Karpas-422 (cell line): Measurements from ENCODE around the gene SLC30A4. TPM values are rescaled to one million over a fixed set of nuclear protein-coding genes. Genes with fewer than 3 reads are reported as not detected.

Experiments used
- DNase-seq: peaks from one replicate; pipeline ENCODE4 v3.0.0-alpha.2; 2015
- H2AFZ ChIP-seq: fragments of 200-600 bp; sonication (generic); 2 replicates; pipeline ENCODE4 v1.6.1; 2014; ENCODE audit warnings: antibody characterized with exemption, low read length, mixed read lengths
- H3K27ac ChIP-seq: fragments of 200-600 bp; sonication (generic); 2 replicates; pipeline ENCODE4 v1.5.1; 2014; ENCODE audit warnings: mild to moderate bottlenecking, low read length, moderate library complexity
- H3K27me3 ChIP-seq: fragments of 200-600 bp; sonication (generic); 2 replicates; pipeline ENCODE4 v1.6.1; 2014; ENCODE audit warnings: low read length, mixed read lengths
- H3K36me3 ChIP-seq: fragments of 200-600 bp; sonication (generic); 2 replicates; pipeline ENCODE4 v1.6.1; 2014; ENCODE audit warnings: low read length, mixed read lengths; ENCODE audit not compliant: insufficient read depth
- H3K4me1 ChIP-seq: fragments of 200-600 bp; sonication (generic); 2 replicates; pipeline ENCODE4 v1.6.1; 2014; ENCODE audit warnings: mild to moderate bottlenecking, low read length, mixed read lengths
- H3K4me2 ChIP-seq: fragments of 200-600 bp; sonication (generic); 2 replicates; pipeline ENCODE4 v1.6.1; 2014; ENCODE audit warnings: low read length, low read depth, mild to moderate bottlenecking; ENCODE audit not compliant: poor library complexity, severe bottlenecking
- H3K4me3 ChIP-seq: fragments of 200-600 bp; sonication (generic); 2 replicates; pipeline ENCODE4 v1.5.1; 2014; ENCODE audit warnings: mild to moderate bottlenecking, antibody characterized with exemption, low read length, mixed read lengths
- H3K79me2 ChIP-seq: fragments of 200-600 bp; sonication (generic); 2 replicates; pipeline ENCODE4 v1.6.1; 2014; ENCODE audit warnings: mild to moderate bottlenecking, low read length, mixed read lengths
- H3K9ac ChIP-seq: fragments of 200-600 bp; sonication (generic); 2 replicates; pipeline ENCODE4 v1.6.0; 2014; ENCODE audit warnings: low read length
- H3K9me2 ChIP-seq: fragments of 200-600 bp; sonication (generic), shearing (Covaris generic); replicated peaks from 2 replicates; pipeline ENCODE4 v1.6.0; 2014; ENCODE audit warnings: mild to moderate bottlenecking, low read length, moderate library complexity; ENCODE audit not compliant: insufficient read depth
- H3K9me3 ChIP-seq: fragments of 300-700, 200-600 bp; sonication (generic); 2 replicates; pipeline ENCODE4 v1.6.1; 2014; ENCODE audit warnings: low read length, mixed read lengths
- H4K20me1 ChIP-seq: fragments of 200-600 bp; sonication (generic); 2 replicates; pipeline ENCODE4 v1.6.1; 2014; ENCODE audit warnings: mild to moderate bottlenecking, antibody characterized with exemption, low read length, low read depth; ENCODE audit not compliant: insufficient read depth
- total RNA-seq: library from RNA; depleted of rRNA; stranded (reverse); fragments of >200 nt; shearing (Covaris generic); gene quantifications from 2 replicates; pipeline ENCODE4 v1.2.3, GENCODE V29; 2014; ENCODE audit warnings: low replicate concordance

The SLC30A4 gene
- total RNA-seq, 1 experiment from 2014 or later: not detected

DNA sequence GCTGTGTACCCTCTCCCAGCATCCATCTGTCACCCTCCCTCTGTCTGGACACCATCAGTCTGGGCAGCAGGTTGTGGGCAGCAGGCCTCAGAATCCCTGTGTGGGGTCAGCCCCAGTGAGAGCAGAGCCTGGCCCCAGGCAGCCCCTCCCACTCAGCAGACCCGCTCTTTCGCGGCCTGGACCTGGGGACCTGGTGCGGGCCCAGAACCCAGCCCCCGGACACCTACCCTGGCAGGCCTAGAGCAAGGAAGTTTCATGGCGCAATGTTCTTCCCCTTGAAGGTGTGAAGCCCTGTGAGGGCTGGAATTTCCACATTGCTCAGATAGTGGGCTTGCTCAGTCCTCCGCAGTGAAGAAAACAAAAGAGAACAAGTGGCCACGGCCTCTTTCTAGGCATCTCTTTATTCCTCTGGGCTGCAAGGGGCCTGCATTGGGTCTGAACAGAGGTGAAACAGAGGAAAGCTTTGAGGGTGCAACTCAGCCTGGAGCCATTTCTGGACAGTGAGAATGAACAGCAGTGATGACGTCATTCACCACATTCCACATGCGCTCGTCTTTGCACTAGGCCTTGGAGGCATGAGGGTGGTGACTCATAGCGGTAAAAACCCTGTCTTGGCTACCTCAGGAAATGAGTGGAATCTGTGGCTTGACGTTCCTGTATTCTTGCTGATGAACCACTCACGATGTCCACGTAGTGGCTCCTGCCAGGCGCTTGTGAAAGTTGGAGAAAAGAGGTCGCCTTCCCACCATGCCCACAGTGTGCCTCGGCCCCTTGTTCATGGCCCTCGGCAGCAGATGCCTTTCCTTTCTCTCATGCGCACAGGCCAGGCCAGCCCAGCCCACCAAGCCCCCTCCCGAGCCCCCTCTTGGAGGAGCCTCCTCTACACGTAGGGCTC is 66.1 kb downstream of the SLC30A4 start:
- H3K4me2 ChIP-seq: no peak overlapping the region
- H3K36me3 ChIP-seq: no peaks in the 10 kb centered on the region
- no peak overlapping the region for H3K4me3 ChIP-seq
- H3K79me2 ChIP-seq: no peaks in the 10 kb centered on the region
- no peaks in the 10 kb centered on the region for H3K27me3 ChIP-seq
- no peak for DNase-seq
- no peaks in the 10 kb centered on the region for H3K9me3 ChIP-seq
- no peak overlapping the region for H2AFZ ChIP-seq
- H3K9me2 ChIP-seq: no peaks in the 10 kb centered on the region
- H3K27ac ChIP-seq: no peak overlapping the region
- H3K4me1 ChIP-seq: peaks cover 15% of the 10 kb centered on the region
- no peak overlapping the region for H3K9ac ChIP-seq
- no peaks in the 10 kb centered on the region for H4K20me1 ChIP-seq

DNA sequence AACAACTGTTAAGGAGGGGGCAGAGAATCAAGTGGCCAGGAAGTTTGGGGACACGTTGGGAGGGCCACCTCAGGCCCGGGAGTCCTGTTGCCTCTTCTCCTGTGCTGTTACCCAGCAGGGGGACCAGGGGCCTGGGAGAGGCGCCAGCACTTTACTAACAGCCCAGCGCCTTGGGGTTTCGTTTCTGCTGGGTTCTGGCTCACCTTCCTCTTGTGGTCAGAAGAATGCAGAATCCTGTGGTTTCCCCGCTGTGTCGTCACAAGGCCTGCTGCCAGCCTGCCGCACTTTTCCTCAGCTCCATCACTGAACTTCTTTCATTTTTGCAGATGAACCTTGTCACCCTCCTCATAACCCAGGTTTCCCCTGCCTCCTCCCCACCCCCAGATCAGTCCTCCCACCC is 67.7 kb downstream of the SLC30A4 start:
- Histone ChIP-seq H3K4me2 (no peak overlapping the region), H3K36me3 (no peaks in the 10 kb centered on the region), H3K9me3 (no peaks in the 10 kb centered on the region), H3K4me3 (no peak overlapping the region), H3K79me2 (no peaks in the 10 kb centered on the region), H3K27ac (no peak overlapping the region), H4K20me1 (no peaks in the 10 kb centered on the region), H3K27me3 (no peaks in the 10 kb centered on the region), H2AFZ (no peak overlapping the region), H3K9me2 (no peaks in the 10 kb centered on the region), H3K9ac (no peak overlapping the region), H3K4me1 (peaks cover 15% of the 10 kb centered on the region)
- DNase-seq: no peak

DNA sequence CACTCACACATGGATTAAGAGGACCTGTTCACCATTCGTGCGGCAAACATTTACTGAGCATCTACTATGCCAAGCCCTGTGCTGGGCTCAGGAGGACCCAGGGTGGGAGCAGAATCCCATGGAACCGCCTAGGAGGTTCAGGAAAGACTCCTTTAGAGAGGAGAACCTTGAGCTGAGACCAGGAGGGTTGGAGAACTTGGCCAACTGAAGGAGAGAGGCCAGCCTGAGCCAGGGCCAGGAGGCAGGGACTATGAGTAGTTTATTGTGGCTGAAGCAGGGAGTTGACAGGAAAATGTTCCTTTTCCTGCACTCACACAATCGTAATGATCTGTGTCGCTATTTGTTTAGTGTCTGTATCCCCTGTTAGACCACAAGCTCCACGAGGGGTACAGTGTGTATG is 71.3 kb downstream of the SLC30A4 start:
- no peak overlapping the region for H2AFZ ChIP-seq
- no peaks in the 10 kb centered on the region for H3K9me2 ChIP-seq
- H3K36me3 ChIP-seq: no peaks in the 10 kb centered on the region
- DNase-seq: no peak
- H3K27ac ChIP-seq: no peak overlapping the region
- H4K20me1 ChIP-seq: no peaks in the 10 kb centered on the region
- no peak overlapping the region for H3K9ac ChIP-seq
- H3K79me2 ChIP-seq: no peaks in the 10 kb centered on the region
- no peaks in the 10 kb centered on the region for H3K4me1 ChIP-seq
- H3K4me3 ChIP-seq: no peak overlapping the region
- no peaks in the 10 kb centered on the region for H3K9me3 ChIP-seq
- H3K4me2 ChIP-seq: no peak overlapping the region
- no peaks in the 10 kb centered on the region for H3K27me3 ChIP-seq

DNA sequence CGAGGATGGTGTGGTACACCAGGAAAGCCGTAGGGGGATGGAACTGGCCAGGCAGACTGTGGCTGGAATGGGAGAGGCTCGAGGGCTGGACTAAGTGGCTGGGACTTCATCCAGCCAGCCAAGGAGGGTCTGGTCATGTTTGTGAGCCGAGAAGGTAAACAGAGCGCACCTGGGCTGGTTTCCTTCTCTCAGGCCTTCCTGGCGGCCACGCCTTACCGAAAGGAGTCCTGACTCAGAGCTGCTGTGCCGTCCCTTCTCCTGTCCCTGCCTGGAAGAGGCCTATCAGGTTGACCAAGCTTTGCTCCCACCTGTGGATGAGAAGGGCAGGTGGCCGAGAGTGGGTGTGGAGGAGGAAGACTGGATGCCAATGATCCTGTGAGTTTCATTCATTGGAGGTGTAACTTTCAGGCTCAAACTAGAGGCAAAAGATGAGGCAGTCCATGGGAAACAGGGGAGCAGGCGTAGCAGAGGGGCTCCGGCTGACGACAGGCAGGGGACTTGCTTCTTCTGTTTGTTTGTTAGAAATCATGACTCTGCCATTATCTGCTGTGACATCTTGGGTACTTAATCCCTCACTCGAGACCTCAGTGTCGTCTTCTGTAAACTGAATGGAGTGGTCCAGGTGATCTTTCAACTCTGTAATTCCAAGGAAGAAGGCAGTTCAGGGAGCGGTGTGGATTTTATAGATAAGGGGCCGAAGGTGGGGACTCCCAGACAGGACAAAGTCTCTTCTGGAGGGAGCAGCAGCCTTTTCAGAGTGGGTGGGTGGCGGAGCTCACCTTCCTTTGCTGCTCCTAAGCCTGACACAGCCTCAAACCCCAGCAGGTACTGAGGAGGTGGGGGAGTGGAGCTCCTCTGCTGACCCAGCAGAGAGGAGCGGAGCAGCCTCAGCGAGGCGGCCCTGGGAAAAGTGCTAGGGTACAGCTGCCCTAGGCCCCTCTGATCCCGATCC is 72.4 kb downstream of the SLC30A4 start:
- Histone ChIP-seq H4K20me1 (no peaks in the 10 kb centered on the region), H3K4me1 (no peaks in the 10 kb centered on the region), H3K27me3 (no peaks in the 10 kb centered on the region), H3K4me2 (no peak overlapping the region), H3K9me3 (no peaks in the 10 kb centered on the region), H3K9ac (no peak overlapping the region), H3K36me3 (no peaks in the 10 kb centered on the region), H2AFZ (no peak overlapping the region), H3K27ac (no peak overlapping the region), H3K4me3 (no peak overlapping the region), H3K79me2 (no peaks in the 10 kb centered on the region), H3K9me2 (no peaks in the 10 kb centered on the region)
- no peak for DNase-seq

DNA sequence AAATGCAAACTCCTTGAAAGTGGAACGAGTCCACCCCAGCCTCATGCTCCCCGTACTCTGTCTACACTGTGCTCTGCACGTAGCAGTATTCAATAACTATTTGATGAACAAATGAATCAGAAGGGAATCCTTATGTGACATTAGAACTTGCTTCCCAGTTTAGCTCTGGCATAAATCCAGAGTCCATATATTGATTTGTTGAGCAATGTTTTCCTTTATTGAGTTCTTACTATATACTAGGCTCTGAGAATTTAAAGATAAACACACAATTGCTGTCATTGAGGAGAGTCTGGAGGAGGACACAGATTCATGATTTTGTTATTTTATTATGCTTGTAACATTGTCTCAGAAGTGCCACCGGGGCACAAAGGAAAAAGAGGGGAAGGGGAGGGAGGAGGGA is 73.2 kb downstream of the SLC30A4 start:
- no peak overlapping the region for H2AFZ ChIP-seq
- no peak for DNase-seq
- H3K4me3 ChIP-seq: no peak overlapping the region
- H3K79me2 ChIP-seq: no peaks in the 10 kb centered on the region
- H4K20me1 ChIP-seq: no peaks in the 10 kb centered on the region
- no peaks in the 10 kb centered on the region for H3K9me3 ChIP-seq
- H3K4me1 ChIP-seq: no peaks in the 10 kb centered on the region
- H3K9ac ChIP-seq: no peak overlapping the region
- no peaks in the 10 kb centered on the region for H3K9me2 ChIP-seq
- no peak overlapping the region for H3K27ac ChIP-seq
- no peak overlapping the region for H3K4me2 ChIP-seq
- H3K36me3 ChIP-seq: no peaks in the 10 kb centered on the region
- H3K27me3 ChIP-seq: no peaks in the 10 kb centered on the region

DNA sequence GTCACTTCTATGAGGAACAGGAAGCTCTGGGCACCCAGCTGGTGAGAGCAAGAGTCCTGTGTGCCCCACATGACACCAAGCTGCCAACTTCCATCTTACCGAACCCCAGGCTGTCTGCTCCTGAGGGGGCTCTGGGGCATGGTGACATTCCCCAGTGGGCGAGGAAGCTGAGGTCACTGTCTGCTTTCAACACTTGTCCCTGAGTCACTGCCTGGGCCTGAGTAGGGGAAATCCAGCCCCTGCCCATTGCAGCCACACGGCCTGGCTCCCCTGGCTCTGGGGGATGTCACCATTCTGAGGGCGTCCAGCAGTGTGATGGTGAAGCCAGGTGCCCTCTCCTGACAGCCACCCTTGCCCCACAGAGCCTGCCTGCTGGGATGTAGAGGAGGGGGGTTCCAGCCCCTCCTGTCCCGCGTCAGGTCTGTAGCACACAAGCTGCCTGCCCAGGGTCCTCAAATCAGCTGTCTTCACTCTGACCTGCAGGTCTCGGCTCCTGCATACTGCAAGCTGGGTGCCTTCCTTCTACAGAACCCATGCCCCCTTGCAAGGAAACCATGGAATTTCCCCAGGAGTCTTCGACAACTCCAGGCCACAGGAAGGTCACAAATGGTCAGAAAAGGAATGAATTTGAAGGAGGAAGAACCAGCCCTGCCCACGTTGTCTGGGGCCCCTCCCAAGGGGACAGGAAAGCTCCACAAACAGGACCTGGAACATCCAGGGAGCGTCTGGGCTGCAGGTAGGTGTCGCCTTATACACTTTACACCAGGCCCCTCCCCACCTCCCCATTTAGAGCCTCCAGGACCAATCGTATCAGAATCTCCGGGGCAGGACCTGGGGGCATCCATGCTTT is 74.3 kb downstream of the SLC30A4 start:
- Histone ChIP-seq H3K9me3 (no peaks in the 10 kb centered on the region), H3K4me2 (no peak overlapping the region)
- DNase-seq: no peak

DNA sequence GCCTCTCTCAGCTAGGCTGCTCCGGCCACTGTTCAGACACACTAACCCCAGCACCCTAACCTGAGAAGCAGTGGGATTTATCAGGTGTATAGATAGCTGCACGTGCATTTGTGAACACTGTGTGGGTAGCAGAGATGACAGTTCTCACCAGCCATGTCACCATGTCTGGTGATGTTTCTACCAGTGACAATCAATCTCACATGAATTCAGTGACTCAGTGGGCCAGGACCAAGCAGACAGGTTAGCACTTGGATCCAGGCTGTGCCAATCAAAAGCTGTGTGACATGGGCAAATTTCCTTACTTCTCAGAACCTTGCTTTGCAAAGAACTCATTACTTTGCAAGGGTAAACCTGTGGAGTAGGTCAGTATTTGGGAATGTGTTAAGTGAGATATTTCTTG is 78.9 kb downstream of the SLC30A4 start:
- H3K9me2 ChIP-seq: no peaks in the 10 kb centered on the region
- H3K27ac ChIP-seq: no peak overlapping the region
- no peak overlapping the region for H3K4me2 ChIP-seq
- DNase-seq: no peak
- H3K79me2 ChIP-seq: no peaks in the 10 kb centered on the region
- no peak overlapping the region for H2AFZ ChIP-seq
- no peaks in the 10 kb centered on the region for H3K4me1 ChIP-seq
- H3K36me3 ChIP-seq: no peaks in the 10 kb centered on the region
- no peaks in the 10 kb centered on the region for H3K27me3 ChIP-seq
- no peaks in the 10 kb centered on the region for H4K20me1 ChIP-seq
- no peak overlapping the region for H3K9ac ChIP-seq
- H3K9me3 ChIP-seq: no peaks in the 10 kb centered on the region
- H3K4me3 ChIP-seq: no peak overlapping the region

More for the DNA sequence above, 74.3 kb downstream of the SLC30A4 start:
- Histone ChIP-seq H3K9me2 (no peaks in the 10 kb centered on the region), H2AFZ (no peak overlapping the region), H3K27ac (no peak overlapping the region), H3K4me1 (no peaks in the 10 kb centered on the region), H3K4me3 (no peak overlapping the region), H3K79me2 (no peaks in the 10 kb centered on the region), H3K9ac (no peak overlapping the region), H3K36me3 (no peaks in the 10 kb centered on the region), H4K20me1 (no peaks in the 10 kb centered on the region), H3K27me3 (no peaks in the 10 kb centered on the region)
